Loucy (cell line): ENCODE results near the gene HIP1R.

Experiments
- H2AFZ ChIP-seq: fragments of 200-600 bp; sonication (generic); 2 replicates; pipeline ENCODE4 v1.6.0; 2016; ENCODE audit warnings: antibody characterized with exemption, mild to moderate bottlenecking, low read length, moderate library complexity
- H3F3A ChIP-seq: fragments of 200-600 bp; 2 replicates; pipeline ENCODE4 v1.6.0; 2016; ENCODE audit warnings: antibody characterized with exemption, low read depth, mild to moderate bottlenecking
- H3K27me3 ChIP-seq: fragments of 200-600 bp; sonication (generic); 2 replicates; pipeline ENCODE4 v1.6.1; 2014; ENCODE audit warnings: low read length, mild to moderate bottlenecking; ENCODE audit not compliant: insufficient read depth, poor library complexity, severe bottlenecking
- H3K36me3 ChIP-seq: fragments of 200-600 bp; sonication (generic); 2 replicates; pipeline ENCODE4 v1.6.1; 2016; ENCODE audit warnings: low read length; ENCODE audit not compliant: insufficient read depth
- H3K4me1 ChIP-seq: fragments of 200-600 bp; sonication (generic); 2 replicates; pipeline ENCODE4 v1.5.1; 2014; ENCODE audit warnings: low read length, mild to moderate bottlenecking; ENCODE audit not compliant: insufficient read depth, poor library complexity, severe bottlenecking
- H3K4me2 ChIP-seq: fragments of 200-600 bp; sonication (generic); 2 replicates; pipeline ENCODE4 v1.6.0; 2014; ENCODE audit warnings: antibody characterized with exemption, low read length, low read depth, mild to moderate bottlenecking; ENCODE audit not compliant: poor library complexity, severe bottlenecking
- H3K4me3 ChIP-seq: fragments of 200-600 bp; sonication (generic); 2 replicates; pipeline ENCODE4 v1.5.1; 2014; ENCODE audit warnings: low read length, mild to moderate bottlenecking, mixed read lengths; ENCODE audit not compliant: poor library complexity, severe bottlenecking
- H3K79me2 ChIP-seq: fragments of 200-600 bp; sonication (generic); 2 replicates; pipeline ENCODE4 v1.6.1; 2014; ENCODE audit warnings: low read length; ENCODE audit not compliant: insufficient read depth
- H3K9ac ChIP-seq: fragments of 200-600 bp; sonication (generic); 2 replicates; pipeline ENCODE4 v1.6.0; 2014; ENCODE audit warnings: mild to moderate bottlenecking, low read depth, low read length, moderate library complexity; ENCODE audit not compliant: poor library complexity, severe bottlenecking
- H3K9me2 ChIP-seq: fragments of 200-600 bp; sonication (generic); replicated peaks from 2 replicates; pipeline ENCODE4 v1.6.1; 2016; ENCODE audit warnings: low read depth, low read length, mixed read lengths
- H3K9me3 ChIP-seq: fragments of 200-600 bp; sonication (generic); 2 replicates; pipeline ENCODE4 v1.6.1; 2014; ENCODE audit warnings: mild to moderate bottlenecking, antibody characterized with exemption, low read length, low read depth; ENCODE audit not compliant: insufficient read depth
- H4K20me1 ChIP-seq: fragments of 200-600 bp; sonication (generic); 2 replicates; pipeline ENCODE4 v1.6.0; 2014; ENCODE audit warnings: antibody characterized with exemption, low read length, mild to moderate bottlenecking; ENCODE audit not compliant: insufficient read depth, poor library complexity, severe bottlenecking
- CTCF ChIP-seq: fragments of 200-600 bp; sonication (generic); conservative IDR thresholded peaks from 2 replicates; pipeline ENCODE4 v1.5.1; 2014; ENCODE audit warnings: mild to moderate bottlenecking, antibody characterized with exemption, low read length
- EZH2phosphoT487 ChIP-seq: fragments of 200-600 bp; IDR thresholded peaks from 2 replicates; pipeline ENCODE4 v1.6.1; 2018; ENCODE audit warnings: antibody characterized with exemption, mild to moderate bottlenecking, moderate library complexity, borderline replicate concordance

The HIP1R gene

DNA sequence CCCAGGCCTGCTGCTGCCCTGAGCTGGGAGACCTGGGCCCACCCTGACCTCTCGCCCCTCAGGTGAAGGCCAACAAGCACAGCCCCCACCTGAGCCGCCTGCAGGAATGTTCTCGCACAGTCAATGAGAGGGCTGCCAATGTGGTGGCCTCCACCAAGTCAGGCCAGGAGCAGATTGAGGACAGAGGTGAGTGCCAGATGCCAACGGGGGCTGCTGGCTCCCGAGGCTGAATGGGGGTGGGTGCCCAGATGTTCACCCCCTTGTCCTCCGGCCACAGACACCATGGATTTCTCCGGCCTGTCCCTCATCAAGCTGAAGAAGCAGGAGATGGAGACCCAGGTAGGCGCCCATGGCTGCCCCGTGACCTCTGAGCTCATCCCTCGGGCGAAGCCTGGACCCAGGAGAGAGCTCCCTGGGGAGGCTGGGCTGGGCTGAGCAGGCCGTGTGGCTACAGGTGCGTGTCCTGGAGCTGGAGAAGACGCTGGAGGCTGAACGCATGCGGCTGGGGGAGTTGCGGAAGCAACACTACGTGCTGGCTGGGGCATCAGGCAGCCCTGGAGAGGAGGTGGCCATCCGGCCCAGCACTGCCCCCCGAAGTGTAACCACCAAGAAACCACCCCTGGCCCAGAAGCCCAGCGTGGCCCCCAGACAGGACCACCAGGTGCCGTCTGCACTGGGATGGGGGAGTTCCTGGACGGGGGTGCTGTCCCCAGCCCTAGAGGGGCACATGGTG is 25.8 kb downstream of the HIP1R start:
- TF ChIP-seq EZH2phosphoT487 (no peak), CTCF (no peak)
- Histone ChIP-seq H3K36me3 (peaks cover 31% of the 10 kb centered on the region; the same call in 1 of the 2 replicates), H3K79me2 (no peaks in the 10 kb centered on the region), H3F3A (no peaks in the 10 kb centered on the region), H3K9me3 (no peaks in the 10 kb centered on the region), H3K27me3 (no peaks in the 10 kb centered on the region), H4K20me1 (no peaks in the 10 kb centered on the region), H3K9me2 (no peaks in the 10 kb centered on the region), H2AFZ (no peak overlapping the region), H3K4me2 (no peak overlapping the region), H3K4me1 (no peaks in the 10 kb centered on the region), H3K4me3 (no peak overlapping the region), H3K9ac (no peak overlapping the region)

GRCh38 chr12:122861587-122861970 is 26.3 kb downstream of the HIP1R start:
- H3K9me2 ChIP-seq = no peaks in the 10 kb centered on the region
- H3K36me3 ChIP-seq = peaks cover 36% of the 10 kb centered on the region; the same call in 1 of the 2 replicates
- H3K4me2 ChIP-seq = no peak overlapping the region
- H3K79me2 ChIP-seq = no peaks in the 10 kb centered on the region
- no peaks in the 10 kb centered on the region for H4K20me1 ChIP-seq
- H3F3A ChIP-seq = no peaks in the 10 kb centered on the region
- no peak overlapping the region for H3K4me3 ChIP-seq
- H3K9me3 ChIP-seq = no peaks in the 10 kb centered on the region
- H2AFZ ChIP-seq = no peak overlapping the region
- no peak for TF ChIP-seq EZH2phosphoT487
- TF ChIP-seq CTCF = no peak
- H3K4me1 ChIP-seq = no peaks in the 10 kb centered on the region
- no peak overlapping the region for H3K9ac ChIP-seq
- no peaks in the 10 kb centered on the region for H3K27me3 ChIP-seq

- H3K4me1 ChIP-seq = no peaks in the 10 kb centered on the region
- no peaks in the 10 kb centered on the region for H3K9me3 ChIP-seq
- H3K27me3 ChIP-seq = no peaks in the 10 kb centered on the region
- no peak overlapping the region for H3K4me2 ChIP-seq
- TF ChIP-seq EZH2phosphoT487 (no peak), CTCF (no peak)
- no peak overlapping the region for H3K9ac ChIP-seq
- H3K36me3 ChIP-seq = peaks cover 40% of the 10 kb centered on the region; the same call in 1 of the 2 replicates
- H2AFZ ChIP-seq = no peak overlapping the region
- no peaks in the 10 kb centered on the region for H4K20me1 ChIP-seq
- H3K79me2 ChIP-seq = no peaks in the 10 kb centered on the region
- no peaks in the 10 kb centered on the region for H3K9me2 ChIP-seq
- no peak overlapping the region for H3K4me3 ChIP-seq
- no peaks in the 10 kb centered on the region for H3F3A ChIP-seq
Measured at GRCh38 chr12:122862110-122862634, 26.9 kb downstream of the HIP1R start.
